T47D (cell line): Measurements from ENCODE around the gene FAM24B.

Experiments
- DNase-seq, 2 experiments: peaks; one replicate each; pipeline versions ENCODE4 v3.0.0 to v3.0.0-alpha.2; 2011 to 2012; ENCODE audit warnings: low read depth in 1 of 2, low spot score in 1 of 2
- JUND ChIP-seq: IDR thresholded peaks from 2 replicates; pipeline ENCODE4 v1.6.1; 2012; ENCODE audit warnings: low read depth
- in situ Hi-C: cut with HindIII; loops from 2 replicates; pipeline ENCODE4 v1.10.0; 2016; ENCODE audit warnings: low sequenced_read_pairs, low pct_unique_long_range_greater_than_20kb

The FAM24B gene

DNA sequence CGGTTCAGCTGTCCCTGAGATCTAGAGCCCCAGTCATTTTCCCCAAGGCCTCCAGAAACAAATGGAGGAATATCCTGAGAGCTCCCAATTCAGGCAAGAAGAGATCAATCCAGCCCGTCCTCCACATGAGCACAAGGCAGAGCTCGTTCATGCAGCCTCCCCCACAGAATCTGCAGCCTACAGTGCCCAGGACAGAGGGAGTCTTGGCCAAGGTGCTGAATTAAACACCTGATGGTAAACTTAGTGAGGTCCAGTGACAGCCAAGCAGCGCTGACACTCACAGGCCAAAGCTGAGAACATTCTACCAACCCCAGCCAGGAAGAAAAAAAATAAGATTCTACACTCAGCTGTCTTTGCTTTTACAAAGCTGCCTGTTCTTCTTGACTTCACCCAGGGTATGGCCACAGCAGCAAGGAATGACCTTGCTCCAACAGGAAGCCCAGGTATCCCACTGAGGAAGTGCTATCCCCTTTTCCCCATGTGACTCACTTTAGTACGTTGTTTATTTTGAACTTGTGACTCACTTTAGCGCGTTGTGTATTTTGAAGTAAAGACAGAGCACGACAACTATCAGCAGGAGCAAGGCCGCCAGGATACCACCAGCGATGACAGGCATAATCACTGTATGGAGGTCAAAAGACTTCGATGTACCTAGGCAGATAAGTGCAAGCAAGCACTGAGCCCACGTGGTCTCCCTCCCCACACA is 29.3 kb downstream of the FAM24B start:
- no peak for DNase-seq
- TF ChIP-seq JUND = no peak
- in situ Hi-C loops = no loop called here

DNA sequence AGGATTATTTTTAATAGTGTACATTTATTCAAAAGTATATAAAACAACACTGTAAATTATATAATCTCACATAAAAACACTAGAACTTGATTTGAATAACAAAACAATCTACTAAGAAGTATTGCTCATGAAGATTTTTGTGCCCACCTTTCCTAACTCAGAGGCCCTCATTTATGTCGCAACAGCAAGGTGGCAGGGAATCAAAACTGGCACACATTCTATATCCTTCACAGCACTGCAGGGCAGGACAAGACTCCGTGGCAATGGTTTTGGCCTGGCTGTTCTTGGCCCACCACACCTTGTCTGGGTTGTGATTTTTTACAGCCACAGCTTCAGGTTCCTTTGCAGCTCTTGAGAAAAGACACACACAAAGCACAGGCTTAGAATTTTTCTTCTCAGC is 30.3 kb downstream of the FAM24B start:
- in situ Hi-C loops = no loop called here
- TF ChIP-seq JUND = no peak
- no peak for DNase-seq

DNA sequence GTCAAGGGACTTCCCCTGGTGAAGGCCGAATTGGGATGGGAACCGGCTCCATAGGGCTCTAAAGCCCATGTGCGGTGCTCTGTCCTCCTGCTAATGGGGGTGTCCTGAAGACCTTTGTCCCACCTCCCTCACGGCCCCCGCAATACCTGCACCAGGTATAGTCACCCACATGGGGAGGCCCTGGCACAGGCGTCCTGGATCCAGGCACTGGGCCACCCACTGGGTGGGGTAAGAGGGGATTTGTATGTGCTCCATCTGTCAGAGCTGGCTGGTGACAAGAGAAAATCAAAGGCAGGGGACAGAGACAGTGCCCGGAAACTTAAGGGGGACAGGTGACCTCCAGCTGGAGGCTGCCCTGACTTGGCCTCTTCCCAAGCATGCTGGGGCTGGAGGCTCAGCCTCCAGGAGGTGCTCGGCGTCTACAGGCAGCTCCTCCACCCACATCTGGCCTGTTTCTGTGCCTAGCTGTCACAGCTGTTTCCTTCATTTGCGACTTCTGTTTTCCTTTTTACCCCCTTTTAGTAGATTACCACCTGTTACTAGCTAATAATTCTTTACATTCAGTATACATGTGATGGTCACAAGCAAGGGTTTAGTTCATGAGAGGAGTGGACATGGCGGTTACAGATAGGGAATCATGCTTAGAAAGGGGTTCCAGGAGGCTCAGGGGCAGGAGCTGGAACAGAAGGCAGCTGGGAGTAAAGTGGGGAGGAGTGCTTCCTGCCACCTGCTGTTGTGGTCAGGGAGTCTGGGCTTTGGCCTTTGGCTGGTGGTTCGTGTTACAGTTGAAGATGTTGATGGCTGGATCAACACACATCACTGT is 31.4 kb downstream of the FAM24B start:
- TF ChIP-seq JUND = no peak
- in situ Hi-C loops = no loop called here
- no peak for DNase-seq

DNA sequence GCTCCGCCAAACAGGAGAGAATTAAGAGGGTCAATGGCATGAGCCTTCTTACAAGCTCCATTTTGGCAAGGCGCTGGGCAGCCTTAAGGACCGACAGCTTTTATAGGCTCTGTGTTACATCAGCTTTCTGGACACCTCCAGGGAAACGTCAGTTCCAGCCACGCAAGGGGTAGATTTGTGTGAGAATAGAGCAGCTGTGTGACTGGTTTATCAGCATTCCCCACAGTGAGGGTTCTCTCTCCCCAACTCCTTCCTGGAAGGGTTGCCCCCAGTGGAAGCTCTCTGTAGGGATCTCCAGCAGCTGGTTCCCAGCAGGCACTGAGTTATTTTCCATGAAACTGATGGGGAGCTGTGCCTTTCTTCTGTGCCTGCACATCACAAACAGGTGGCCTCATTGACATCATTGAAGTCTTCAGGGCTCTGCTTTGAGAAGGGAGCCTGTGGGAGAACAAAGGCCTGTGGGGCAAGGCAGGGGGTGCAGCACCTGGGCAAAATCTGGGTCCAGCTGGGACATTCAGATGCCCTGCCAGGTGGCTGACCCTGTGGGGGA is 33.5 kb downstream of the FAM24B start, which contains the start of gene CUZD1:
Gene CUZD1 (minus strand): TSS at position 75 of the 550 bp plus-strand sequence. CDS start 14 bp downstream, at position 61.
- TF ChIP-seq JUND = no peak
- in situ Hi-C loops = no loop called here
- peak in 1 of 2 experiments; percentile 57 for DNase-seq

- TF ChIP-seq JUND = no peak
- in situ Hi-C loops = no loop called here
- no peak for DNase-seq
Observed at GRCh38 chr10:122844146-122844545, 35.2 kb downstream of the FAM24B start.

GRCh38 chr10:122841569-122841968 is 37.8 kb downstream of the FAM24B start:
- no peak for DNase-seq
- TF ChIP-seq JUND = no peak
- in situ Hi-C loops = no loop called here

DNA sequence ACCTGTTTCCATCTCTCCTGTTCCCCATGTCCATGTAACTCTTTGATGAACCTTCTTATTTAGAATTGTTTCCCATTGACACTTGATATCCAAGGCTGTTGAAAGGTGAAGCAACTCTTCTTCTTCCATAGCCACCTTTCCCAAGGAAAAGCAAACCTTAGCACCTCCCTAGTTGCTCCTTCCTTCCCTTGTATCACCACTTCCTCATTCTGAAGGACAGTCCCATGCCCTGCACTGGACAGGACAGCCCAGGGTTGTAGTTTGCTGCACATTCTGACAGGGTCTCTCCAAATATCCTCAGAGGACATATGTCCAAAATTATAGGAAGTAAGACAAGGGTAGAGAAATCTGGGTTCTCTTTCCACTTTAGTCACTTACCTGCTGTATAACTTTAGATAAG is 39.9 kb downstream of the FAM24B start:
- in situ Hi-C loops = no loop called here
- no peak for DNase-seq
- TF ChIP-seq JUND = no peak

DNA sequence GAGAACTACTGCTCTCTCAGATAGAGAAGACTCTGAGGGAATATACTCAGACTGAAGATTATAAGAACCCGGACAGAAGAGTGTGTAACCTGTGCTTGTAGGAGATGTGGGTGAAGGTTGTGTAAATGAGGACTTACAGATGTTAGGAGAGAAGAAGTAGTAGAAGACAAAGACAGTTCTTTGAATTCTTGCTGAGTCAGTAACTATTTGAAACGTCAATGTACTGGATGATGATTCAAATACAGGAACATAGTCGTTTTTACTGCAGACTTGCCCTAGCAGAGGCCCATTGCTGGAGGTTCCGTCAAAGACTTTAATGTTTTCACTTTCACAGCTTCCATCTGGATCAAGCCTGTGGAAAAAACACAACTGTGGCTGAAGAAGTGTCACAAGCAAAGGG is 40.5 kb downstream of the FAM24B start:
- in situ Hi-C loops = no loop called here
- no peak for TF ChIP-seq JUND
- DNase-seq = no peak

DNA sequence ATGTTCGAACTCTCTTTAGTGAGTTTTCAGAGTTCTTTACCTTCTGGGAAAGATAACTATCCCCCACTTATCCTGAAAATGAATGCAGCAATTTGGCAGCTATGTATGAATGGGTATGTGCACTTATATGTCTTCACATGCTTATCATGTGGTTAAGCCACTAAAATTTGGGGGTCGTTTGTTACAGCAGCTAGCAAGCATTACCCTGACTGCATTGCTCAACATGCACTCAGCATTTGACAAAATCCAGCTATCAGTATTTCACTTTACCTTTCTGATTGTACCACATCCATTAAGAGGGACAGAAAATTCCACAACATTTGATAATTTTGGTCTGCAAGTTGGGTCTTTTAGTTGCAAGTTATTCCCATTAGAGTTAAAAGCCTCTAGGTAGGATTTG is 43.5 kb downstream of the FAM24B start:
- in situ Hi-C loops = no loop called here
- no peak for TF ChIP-seq JUND
- DNase-seq = no peak

- no peak for DNase-seq
- TF ChIP-seq JUND = no peak
- in situ Hi-C loops = no loop called here
Observed at GRCh38 chr10:122830965-122831353, 48.4 kb downstream of the FAM24B start.

DNA sequence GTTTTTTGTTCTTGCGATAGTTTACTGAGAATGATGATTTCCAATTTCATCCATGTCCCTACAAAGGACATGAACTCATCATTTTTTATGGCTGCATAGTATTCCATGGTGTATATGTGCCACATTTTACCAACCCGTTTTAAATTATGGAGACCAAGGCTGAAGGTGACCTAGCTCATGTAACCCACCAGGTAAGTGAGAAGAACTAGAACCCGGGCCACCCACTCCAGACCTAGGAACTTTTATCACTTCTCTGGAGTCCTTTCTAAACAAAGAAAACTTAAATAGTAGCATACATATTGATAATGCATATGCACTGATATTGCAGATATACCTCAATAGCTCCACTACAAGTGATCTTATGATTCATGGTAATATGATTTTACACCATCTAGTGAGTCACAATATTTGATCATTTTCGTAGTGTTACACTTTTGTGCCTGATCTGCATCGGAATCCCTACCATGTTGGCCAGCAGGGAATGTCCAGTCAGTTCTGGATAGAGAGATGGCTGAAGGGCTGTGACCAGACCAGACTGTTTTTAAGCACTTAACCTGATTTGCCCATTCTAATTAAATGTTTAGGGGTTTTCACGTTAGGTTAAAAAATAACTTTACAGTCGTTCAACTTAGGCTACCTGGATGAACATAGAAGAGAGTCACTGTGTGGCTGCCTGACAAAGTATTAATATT is 49.0 kb downstream of the FAM24B start:
- in situ Hi-C loops = no loop called here
- DNase-seq = no peak
- no peak for TF ChIP-seq JUND

GRCh38 chr10:122829454-122829853 is 49.9 kb downstream of the FAM24B start:
- in situ Hi-C loops = no loop called here
- no peak for TF ChIP-seq JUND
- no peak for DNase-seq

DNA sequence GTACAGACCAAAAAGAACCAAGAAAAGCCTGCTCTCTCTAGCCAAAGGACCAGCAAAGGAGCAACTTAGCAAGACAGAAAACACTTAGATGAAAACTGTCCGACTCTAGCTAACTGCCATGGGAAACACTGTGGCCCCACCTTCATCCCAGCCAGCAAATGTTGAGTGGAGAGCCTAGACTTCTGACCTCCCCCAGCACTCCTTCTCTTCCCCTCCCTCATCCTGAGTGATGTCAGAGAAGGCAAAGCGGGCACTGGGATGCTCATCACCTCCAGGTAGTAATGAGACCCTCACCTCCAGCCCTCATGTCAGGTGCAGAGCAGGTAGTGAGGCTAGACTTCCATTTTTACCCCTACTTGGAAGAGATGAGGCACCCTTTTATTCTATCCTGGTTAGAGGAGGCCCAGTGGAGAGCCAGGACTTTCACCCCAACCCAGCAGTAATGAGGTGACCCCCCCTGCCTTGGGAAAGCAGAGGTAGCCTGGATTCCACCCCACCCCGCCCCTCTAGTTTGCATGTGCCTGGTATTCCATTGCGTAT is 50.6 kb downstream of the FAM24B start:
- DNase-seq = no peak
- no peak for TF ChIP-seq JUND
- in situ Hi-C loops = no loop called here
